Measurements from ENCODE around the gene PPP2R1A. TPM values are rescaled to one million over a fixed set of nuclear protein-coding genes. Genes with fewer than 3 reads are reported as not detected.
A peak's percentile ranks its signal among the peaks of the same experiment; 100 is the strongest.

Gene PPP2R1A
- total RNA-seq, 2 experiments from 2014 or later, result 215 to 231 TPM

DNA sequence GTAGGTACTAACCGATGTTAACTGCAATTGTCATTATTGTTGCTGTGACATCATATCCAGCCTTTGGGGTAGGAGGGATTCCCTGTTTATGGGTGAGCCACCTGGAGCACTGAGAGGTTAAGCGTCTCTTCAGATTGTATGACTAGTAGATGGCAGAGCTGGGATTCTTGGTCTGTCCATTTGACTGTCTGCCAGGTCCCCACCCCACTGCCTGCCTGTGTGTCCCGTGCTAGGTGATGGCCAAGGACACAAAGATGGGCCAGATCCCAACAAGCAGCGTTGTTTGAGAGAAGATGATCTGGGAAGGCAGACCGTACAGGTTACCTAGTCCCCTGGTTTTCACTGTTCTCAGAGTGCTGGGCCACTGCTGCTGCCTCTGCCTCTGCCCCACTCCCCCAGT is 16.6 kb downstream of the PPP2R1A start:
- Mint-ChIP-seq H3K9me3 (ENCODE audit: low read depth) (no peaks in the 10 kb centered on the region), H3K27ac (no peak overlapping the region), H3K4me1 (peaks cover 8% of the 10 kb centered on the region), H3K4me3 (no peak overlapping the region), H3K36me3 (ENCODE audit: low read depth) (peaks cover 68% of the 10 kb centered on the region), H3K27me3 (no peaks in the 10 kb centered on the region)
- intact Hi-C loops (cut with DNase I, micrococcal nuclease), result no loop called here
- no peak for DNase-seq
- ChIA-PET POLR2A (no interaction called here), CTCF (interaction anchor here (1.6 kb wide), 1 partner anchor 30 kb away, joined by 4 read pairs; no protein-coding TSS in a partner anchor)
- no peak for ATAC-seq

DNA sequence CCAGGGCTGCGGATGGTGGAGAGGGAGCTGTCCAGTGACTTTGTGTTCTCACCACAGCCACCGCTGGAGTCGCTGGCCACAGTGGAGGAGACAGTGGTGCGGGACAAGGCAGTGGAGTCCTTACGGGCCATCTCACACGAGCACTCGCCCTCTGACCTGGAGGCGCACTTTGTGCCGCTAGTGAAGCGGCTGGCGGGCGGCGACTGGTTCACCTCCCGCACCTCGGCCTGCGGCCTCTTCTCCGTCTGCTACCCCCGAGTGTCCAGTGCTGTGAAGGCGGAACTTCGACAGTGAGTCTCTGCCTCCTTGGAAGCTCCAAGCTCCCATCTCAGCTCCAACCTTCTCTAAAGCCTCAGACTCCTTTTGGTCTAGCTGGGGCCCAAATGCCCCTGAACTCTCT is 21.4 kb downstream of the PPP2R1A start:
- ChIA-PET POLR2A (no interaction called here), CTCF (no interaction called here)
- intact Hi-C loops (cut with DNase I, micrococcal nuclease), result no loop called here
- no peaks in the 10 kb centered on the region for H3K9me3 Mint-ChIP-seq (ENCODE audit: low read depth)
- ATAC-seq (no peak), DNase-seq (no peak)
- H3K27me3 Mint-ChIP-seq, result no peaks in the 10 kb centered on the region
- peaks cover 65% of the 10 kb centered on the region for H3K36me3 Mint-ChIP-seq (ENCODE audit: low read depth)
- no peak overlapping the region for H3K27ac Mint-ChIP-seq
- H3K4me1 Mint-ChIP-seq, result no peaks in the 10 kb centered on the region
- H3K4me3 Mint-ChIP-seq, result no peak overlapping the region

DNA sequence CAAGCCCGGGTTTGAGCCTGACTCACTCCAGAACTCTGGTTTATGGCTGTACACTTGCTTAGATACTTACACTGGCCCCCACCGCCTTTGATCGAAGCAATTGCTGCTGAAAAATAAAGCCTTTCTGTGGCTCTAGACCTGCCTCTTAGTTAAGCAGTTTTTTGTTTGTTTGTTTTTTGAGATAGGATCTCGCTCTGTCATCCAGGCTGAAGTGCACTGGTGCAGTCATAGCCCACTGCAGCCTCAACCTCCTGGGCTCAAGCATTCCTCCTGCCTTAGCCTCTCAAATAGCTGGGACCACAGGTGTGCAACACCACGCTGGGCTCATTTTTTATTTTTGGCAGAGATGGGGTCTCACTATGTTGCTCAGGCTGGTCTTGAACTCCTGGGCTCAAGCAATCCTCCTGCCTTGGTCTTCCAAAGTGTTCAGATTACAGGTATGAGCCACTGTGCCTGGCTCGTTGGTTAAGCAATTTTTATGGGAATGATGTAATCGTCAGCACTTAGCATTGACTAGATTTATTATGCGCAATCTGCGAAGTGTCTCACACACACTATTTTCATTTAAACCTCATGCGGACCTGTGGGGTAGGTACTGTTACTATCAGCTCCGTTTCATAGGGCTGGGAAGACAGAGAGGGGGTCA is 22.2 kb downstream of the PPP2R1A start:
- intact Hi-C loops (cut with DNase I, micrococcal nuclease), result no loop called here
- Mint-ChIP-seq H3K9me3 (ENCODE audit: low read depth) (no peaks in the 10 kb centered on the region), H3K36me3 (ENCODE audit: low read depth) (peaks cover 62% of the 10 kb centered on the region), H3K4me1 (no peaks in the 10 kb centered on the region), H3K4me3 (no peak overlapping the region), H3K27ac (no peak overlapping the region), H3K27me3 (no peaks in the 10 kb centered on the region)
- no peak for DNase-seq
- ATAC-seq, result no peak
- ChIA-PET CTCF (interaction anchor here (0.6 kb wide), 1 partner anchor 63 kb away, joined by 4 read pairs; no protein-coding TSS in a partner anchor), POLR2A (no interaction called here)

DNA sequence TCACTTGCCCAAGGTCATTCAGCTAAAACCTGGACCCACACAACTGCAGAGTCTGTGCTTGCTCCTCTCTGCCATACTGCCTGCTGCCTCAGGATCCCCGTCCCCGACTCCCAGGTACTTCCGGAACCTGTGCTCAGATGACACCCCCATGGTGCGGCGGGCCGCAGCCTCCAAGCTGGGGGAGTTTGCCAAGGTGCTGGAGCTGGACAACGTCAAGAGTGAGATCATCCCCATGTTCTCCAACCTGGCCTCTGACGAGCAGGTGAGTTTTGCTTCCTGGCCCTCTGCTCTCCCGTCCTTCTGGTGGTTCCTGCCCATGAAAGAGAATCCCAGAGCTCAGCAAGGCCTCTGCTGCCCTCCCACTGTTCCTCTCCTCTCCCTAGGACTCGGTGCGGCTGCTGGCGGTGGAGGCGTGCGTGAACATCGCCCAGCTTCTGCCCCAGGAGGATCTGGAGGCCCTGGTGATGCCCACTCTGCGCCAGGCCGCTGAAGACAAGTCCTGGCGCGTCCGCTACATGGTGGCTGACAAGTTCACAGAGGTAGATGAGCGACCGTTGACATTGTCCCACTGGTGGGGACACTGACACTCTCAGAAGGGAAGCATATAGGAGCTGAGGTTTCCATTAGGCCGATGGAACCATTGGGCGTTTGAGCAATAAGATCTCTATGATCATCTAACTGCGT is 22.9 kb downstream of the PPP2R1A start:
- no peaks in the 10 kb centered on the region for H3K4me1 Mint-ChIP-seq
- intact Hi-C loops (cut with DNase I, micrococcal nuclease), result no loop called here
- peak overlapping the region; percentile 53 for H3K27ac Mint-ChIP-seq
- H3K27me3 Mint-ChIP-seq, result no peaks in the 10 kb centered on the region
- DNase-seq (no peak), ATAC-seq (no peak)
- H3K36me3 Mint-ChIP-seq (ENCODE audit: low read depth), result peaks cover 63% of the 10 kb centered on the region
- ChIA-PET CTCF (interaction anchor here (0.6 kb wide), 1 partner anchor 64 kb away, joined by 4 read pairs; no protein-coding TSS in a partner anchor), POLR2A (no interaction called here)
- no peak overlapping the region for H3K4me3 Mint-ChIP-seq
- H3K9me3 Mint-ChIP-seq (ENCODE audit: low read depth), result no peaks in the 10 kb centered on the region

DNA sequence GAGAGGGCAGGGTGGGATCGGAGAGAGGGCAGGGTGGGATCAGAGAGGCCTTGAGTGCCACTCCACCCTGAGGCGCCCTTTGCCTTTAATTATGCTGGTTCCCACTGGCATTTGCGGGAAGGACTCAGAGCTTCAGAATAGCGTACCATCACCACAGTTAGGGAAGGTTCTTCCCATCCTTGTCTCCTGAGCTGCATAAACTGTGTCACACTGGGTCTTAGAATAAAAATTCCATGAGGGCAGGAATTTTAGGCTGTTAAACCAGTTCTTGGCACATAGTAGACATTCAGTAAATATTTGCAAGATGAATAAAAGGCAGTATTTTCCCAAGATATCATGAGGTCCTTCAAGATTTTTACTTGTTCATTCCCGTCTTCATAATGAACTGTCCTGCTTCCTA is 24.4 kb downstream of the PPP2R1A start:
- peaks cover 68% of the 10 kb centered on the region for H3K36me3 Mint-ChIP-seq (ENCODE audit: low read depth)
- H3K9me3 Mint-ChIP-seq (ENCODE audit: low read depth), result no peaks in the 10 kb centered on the region
- intact Hi-C loops (cut with DNase I, micrococcal nuclease), result no loop called here
- ATAC-seq (no peak), DNase-seq (no peak)
- H3K4me3 Mint-ChIP-seq, result no peak overlapping the region
- no peaks in the 10 kb centered on the region for H3K27me3 Mint-ChIP-seq
- H3K4me1 Mint-ChIP-seq, result no peaks in the 10 kb centered on the region
- ChIA-PET CTCF (interaction anchor here (1.2 kb wide), 1 partner anchor 11 kb away, joined by 3 read pairs; no protein-coding TSS in a partner anchor), POLR2A (interaction anchor here (0.8 to 1.0 kb wide), 2 partner anchors 12 to 21 kb away, joined by 3 to 4 read pairs; no protein-coding TSS in a partner anchor)
- no peak overlapping the region for H3K27ac Mint-ChIP-seq

DNA sequence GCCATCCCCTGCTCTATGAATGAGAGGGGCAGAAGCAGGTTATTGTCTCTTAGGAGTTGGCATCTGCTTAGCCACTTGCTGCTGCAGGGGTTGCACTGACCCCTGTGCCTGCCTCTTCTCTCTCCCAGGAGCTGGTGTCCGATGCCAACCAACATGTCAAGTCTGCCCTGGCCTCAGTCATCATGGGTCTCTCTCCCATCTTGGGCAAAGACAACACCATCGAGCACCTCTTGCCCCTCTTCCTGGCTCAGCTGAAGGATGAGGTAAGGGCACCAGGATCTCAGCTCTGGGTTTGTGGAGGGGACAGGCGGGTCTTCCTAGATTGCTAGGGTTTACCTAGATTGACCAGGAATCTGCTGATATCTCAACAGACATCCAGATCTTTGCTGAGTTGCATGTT is 26.5 kb downstream of the PPP2R1A start:
- no peak overlapping the region for H3K27ac Mint-ChIP-seq
- no peak for DNase-seq
- intact Hi-C loops (cut with DNase I, micrococcal nuclease), result no loop called here
- H3K4me3 Mint-ChIP-seq, result no peak overlapping the region
- ChIA-PET POLR2A (no interaction called here), CTCF (no interaction called here)
- no peaks in the 10 kb centered on the region for H3K27me3 Mint-ChIP-seq
- no peaks in the 10 kb centered on the region for H3K9me3 Mint-ChIP-seq (ENCODE audit: low read depth)
- peaks cover 69% of the 10 kb centered on the region for H3K36me3 Mint-ChIP-seq (ENCODE audit: low read depth)
- no peak for ATAC-seq
- no peaks in the 10 kb centered on the region for H3K4me1 Mint-ChIP-seq

DNA sequence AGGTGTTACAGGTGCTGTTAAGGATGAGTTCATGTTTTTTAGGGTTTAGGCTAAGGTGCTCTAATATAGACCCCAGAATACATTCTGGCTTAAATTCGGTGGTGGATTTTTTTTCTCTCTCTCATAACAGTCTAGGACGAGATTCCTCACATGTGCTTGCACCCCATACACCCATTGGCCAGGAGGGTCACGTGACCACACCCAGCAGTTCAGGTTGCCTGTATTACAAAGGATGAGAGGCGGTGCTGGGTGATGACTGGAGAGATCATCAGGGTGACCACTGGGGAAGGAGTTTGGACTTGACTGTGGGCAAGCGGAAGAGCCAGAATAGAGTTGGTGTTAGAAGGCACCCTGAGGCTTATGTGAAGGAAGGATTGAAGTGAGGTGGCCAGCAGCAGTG is 27.7 kb downstream of the PPP2R1A start:
- ChIA-PET CTCF (no interaction called here), POLR2A (no interaction called here)
- H3K36me3 Mint-ChIP-seq (ENCODE audit: low read depth), result peaks cover 61% of the 10 kb centered on the region
- no peaks in the 10 kb centered on the region for H3K27me3 Mint-ChIP-seq
- intact Hi-C loops (cut with DNase I, micrococcal nuclease), result no loop called here
- no peak overlapping the region for H3K4me3 Mint-ChIP-seq
- no peaks in the 10 kb centered on the region for H3K9me3 Mint-ChIP-seq (ENCODE audit: low read depth)
- no peak for ATAC-seq
- DNase-seq, result no peak
- no peaks in the 10 kb centered on the region for H3K4me1 Mint-ChIP-seq
- peak overlapping the region; percentile 34 for H3K27ac Mint-ChIP-seq

DNA sequence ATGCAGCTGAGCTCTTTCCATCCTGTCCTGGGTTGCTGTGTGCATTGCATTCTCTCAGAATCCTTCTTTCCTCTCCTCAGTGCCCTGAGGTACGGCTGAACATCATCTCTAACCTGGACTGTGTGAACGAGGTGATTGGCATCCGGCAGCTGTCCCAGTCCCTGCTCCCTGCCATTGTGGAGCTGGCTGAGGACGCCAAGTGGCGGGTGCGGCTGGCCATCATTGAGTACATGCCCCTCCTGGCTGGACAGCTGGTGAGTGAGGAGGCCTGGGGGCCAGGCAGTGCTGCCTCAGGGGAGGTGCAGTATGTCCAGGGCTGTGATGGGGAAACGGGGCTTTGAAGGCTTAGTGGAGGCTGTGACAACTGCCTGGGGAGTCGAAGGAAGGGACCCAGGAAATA is 29.8 kb downstream of the PPP2R1A start:
- ATAC-seq (no peak), DNase-seq (no peak)
- intact Hi-C loops (cut with DNase I, micrococcal nuclease), result no loop called here
- peaks cover 2% of the 10 kb centered on the region for H3K4me1 Mint-ChIP-seq
- ChIA-PET CTCF (interaction anchor here (0.7 to 1.3 kb wide), 2 partner anchors 14 to 47 kb away, joined by 3 read pairs; no protein-coding TSS in a partner anchor), POLR2A (no interaction called here)
- H3K9me3 Mint-ChIP-seq (ENCODE audit: low read depth), result no peaks in the 10 kb centered on the region
- peak overlapping the region; percentile 19 for H3K27ac Mint-ChIP-seq
- H3K27me3 Mint-ChIP-seq, result no peaks in the 10 kb centered on the region
- no peak overlapping the region for H3K4me3 Mint-ChIP-seq
- H3K36me3 Mint-ChIP-seq (ENCODE audit: low read depth), result peaks cover 64% of the 10 kb centered on the region

DNA sequence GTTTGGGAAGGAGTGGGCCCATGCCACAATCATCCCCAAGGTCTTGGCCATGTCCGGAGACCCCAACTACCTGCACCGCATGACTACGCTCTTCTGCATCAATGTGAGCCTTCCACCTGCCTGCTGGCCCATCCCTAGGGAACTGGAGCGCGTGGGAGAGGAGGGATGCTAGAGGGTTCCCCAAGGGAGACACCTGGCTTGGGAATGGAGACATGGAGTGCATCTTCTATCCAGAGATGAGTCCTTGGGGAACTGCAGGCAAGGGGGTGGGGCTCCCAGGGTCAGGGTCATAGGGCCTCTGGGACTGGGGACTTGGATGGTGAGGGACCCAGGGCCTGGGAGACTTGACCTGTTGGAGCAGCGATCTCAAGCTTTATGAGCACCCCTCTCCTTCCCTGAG is 31.2 kb downstream of the PPP2R1A start:
- H3K27ac Mint-ChIP-seq, result no peak overlapping the region
- POLR2A ChIA-PET, result no interaction called here
- H3K36me3 Mint-ChIP-seq (ENCODE audit: low read depth), result peaks cover 66% of the 10 kb centered on the region

DNA sequence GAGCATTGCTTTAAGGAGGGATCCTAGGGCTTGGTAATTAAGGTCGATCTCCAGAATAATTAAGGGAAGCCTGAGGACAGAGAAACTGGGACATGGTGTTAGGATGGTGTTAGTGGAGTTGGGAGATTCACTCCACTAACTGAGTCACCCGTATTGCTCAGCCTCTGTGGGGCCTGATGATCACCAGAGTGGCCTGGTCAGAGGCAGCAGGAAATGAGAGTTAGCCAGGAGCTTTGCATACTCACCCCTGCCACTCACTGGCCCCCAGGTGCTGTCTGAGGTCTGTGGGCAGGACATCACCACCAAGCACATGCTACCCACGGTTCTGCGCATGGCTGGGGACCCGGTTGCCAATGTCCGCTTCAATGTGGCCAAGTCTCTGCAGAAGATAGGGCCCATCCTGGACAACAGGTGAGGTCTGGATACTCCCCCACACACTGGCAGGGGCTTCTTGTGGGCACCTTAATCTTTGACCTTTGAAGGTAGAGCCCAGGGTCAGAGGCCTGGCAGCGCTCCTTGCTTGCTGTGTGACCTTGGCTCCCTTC is 32.1 kb downstream of the PPP2R1A start:
- Mint-ChIP-seq H3K4me1 (peaks cover 18% of the 10 kb centered on the region), H3K27ac (no peak overlapping the region), H3K9me3 (ENCODE audit: low read depth) (no peaks in the 10 kb centered on the region), H3K27me3 (no peaks in the 10 kb centered on the region), H3K4me3 (no peak overlapping the region), H3K36me3 (ENCODE audit: low read depth) (peaks cover 71% of the 10 kb centered on the region)
- ChIA-PET POLR2A (no interaction called here), CTCF (no interaction called here)
- no peak for DNase-seq
- intact Hi-C loops (cut with DNase I, micrococcal nuclease), result no loop called here
- no peak for ATAC-seq

More for the DNA sequence above, 31.2 kb downstream of the PPP2R1A start:
- intact Hi-C loops (cut with DNase I, micrococcal nuclease), result no loop called here
- ATAC-seq, result no peak
- peaks cover 9% of the 10 kb centered on the region for H3K4me1 Mint-ChIP-seq
- H3K27me3 Mint-ChIP-seq, result no peaks in the 10 kb centered on the region
- CTCF ChIA-PET, result no interaction called here
- DNase-seq, result no peak
- no peaks in the 10 kb centered on the region for H3K9me3 Mint-ChIP-seq (ENCODE audit: low read depth)
- no peak overlapping the region for H3K4me3 Mint-ChIP-seq

DNA sequence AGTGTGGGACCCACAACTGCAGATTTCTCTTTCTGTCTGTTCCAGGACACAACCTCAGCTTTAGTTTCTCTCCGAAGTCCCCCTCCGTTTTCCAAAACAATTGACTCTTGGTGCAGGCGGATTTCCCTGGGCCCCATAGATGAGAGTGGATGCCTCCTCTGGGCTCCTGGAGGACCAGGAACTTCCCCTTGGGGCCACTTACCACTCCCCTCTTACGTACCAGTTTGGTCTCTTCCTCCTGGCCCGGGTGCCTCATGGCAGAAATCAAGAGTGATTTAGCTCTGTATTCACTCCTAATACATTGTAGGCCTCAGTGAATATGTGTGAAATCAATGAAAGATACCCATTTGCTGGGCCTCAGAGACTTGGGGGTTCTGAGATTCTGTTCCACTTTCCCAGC is 34.4 kb downstream of the PPP2R1A start:
- Mint-ChIP-seq H3K27ac (peak overlapping the region; percentile 51), H3K4me1 (peaks cover 23% of the 10 kb centered on the region), H3K4me3 (no peak overlapping the region), H3K9me3 (ENCODE audit: low read depth) (no peaks in the 10 kb centered on the region), H3K27me3 (no peaks in the 10 kb centered on the region), H3K36me3 (ENCODE audit: low read depth) (peaks cover 76% of the 10 kb centered on the region)
- DNase-seq (no peak), ATAC-seq (no peak)
- ChIA-PET POLR2A (interaction anchor here (0.6 kb wide), 1 partner anchor 23 kb away, joined by 4 read pairs; no protein-coding TSS in a partner anchor), CTCF (no interaction called here)
- intact Hi-C loops (cut with DNase I, micrococcal nuclease), result no loop called here

DNA sequence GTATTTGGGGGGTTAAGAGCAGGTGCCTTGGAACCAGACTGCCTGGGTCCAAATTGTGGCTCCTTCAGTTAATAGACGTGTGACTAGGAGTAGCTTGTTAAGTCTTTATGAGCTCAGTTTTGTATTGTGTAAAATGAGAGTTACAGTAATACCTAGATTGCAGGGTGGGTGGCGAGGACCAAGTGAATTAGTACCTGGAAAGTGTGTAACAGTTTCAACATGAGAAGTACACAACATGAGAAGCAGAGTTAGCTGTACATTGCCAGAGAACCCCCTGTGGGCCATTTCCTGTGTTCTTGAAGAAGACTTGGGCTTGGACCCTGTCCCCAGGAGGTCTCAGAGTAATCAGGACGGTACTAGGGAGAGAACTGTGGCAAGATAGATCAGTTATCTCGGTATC is 36.8 kb downstream of the PPP2R1A start:
- Mint-ChIP-seq H3K36me3 (ENCODE audit: low read depth) (peaks cover 61% of the 10 kb centered on the region), H3K4me1 (peaks cover 32% of the 10 kb centered on the region), H3K4me3 (no peak overlapping the region), H3K27me3 (no peaks in the 10 kb centered on the region), H3K27ac (peak overlapping the region; percentile 94), H3K9me3 (ENCODE audit: low read depth) (no peaks in the 10 kb centered on the region)
- DNase-seq (peak; percentile 65), ATAC-seq (peak; percentile 86)
- CTCF ChIA-PET, result interaction anchor here (0.9 to 3.3 kb wide), 3 partner anchors 11 to 54 kb away, joined by 3 to 11 read pairs (median 5); partner anchors contain the start of gene PPP2R1A
- intact Hi-C loops (cut with DNase I, micrococcal nuclease), result no loop called here
- POLR2A ChIA-PET, result interaction anchor here (0.9 to 1.0 kb wide), 2 partner anchors 9 to 12 kb away, joined by 3 to 4 read pairs; no protein-coding TSS in a partner anchor

All from activated CD4-positive, alpha-beta T cell treated with anti-CD3 and anti-CD28 coated beads for 36 hours (primary cell).